Fibroblast of lung (primary cell): ENCODE data around the gene BRD7.

ENCODE experiments used
- CTCF ChIP-seq, 2 donors: IDR thresholded peaks in 1 of 2; conservative IDR thresholded peaks in 1 of 2; 1 replicate in 1 of 2; 2 replicates in 1 of 2; pipeline ENCODE4 v1.5.1; 2011 to 2012; ENCODE audit warnings: low read length in 2 of 2, control low read depth in 1 of 2, inconsistent platforms in 1 of 2, low read depth in 1 of 2, mild to moderate bottlenecking in 1 of 2
- EZH2 ChIP-seq: IDR thresholded peaks from 2 replicates; pipeline ENCODE4 v1.5.1; 2012; ENCODE audit warnings: low read length, control low read depth, mild to moderate bottlenecking; ENCODE audit errors: missing control alignments

DNA sequence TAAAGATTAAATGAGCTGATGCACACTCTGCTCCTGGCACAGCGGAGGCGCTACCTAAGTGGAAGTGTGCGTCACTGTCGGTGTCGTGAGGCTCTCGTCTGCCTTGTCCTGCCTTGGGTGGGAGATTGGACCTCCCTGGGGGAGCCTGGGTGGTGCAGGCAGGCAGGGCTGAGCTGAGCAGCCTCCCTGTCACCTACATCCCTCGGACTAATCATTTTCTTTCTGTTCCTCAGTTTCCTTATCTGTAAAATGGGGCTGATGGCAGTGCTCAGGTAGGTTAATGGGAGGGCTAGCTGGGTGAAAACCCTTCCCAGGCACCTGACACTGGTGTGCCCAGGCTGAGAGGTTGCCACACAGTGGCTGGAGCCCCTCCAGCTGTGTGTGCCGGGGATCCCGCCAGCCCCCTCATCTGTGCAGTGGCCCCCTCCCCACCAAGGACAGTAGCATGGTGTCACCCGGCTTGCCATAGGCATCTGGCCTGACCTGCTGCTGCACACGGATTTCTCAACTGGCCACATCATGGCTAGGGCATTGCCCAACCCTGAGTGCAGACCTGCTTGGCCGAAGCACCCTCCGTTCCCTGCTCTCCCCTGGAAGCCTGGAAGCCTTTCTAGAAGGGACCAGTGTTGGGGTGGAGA, 98.2 kb downstream of the BRD7 start:
- TF ChIP-seq EZH2 (no peak), CTCF (conservative IDR thresholded peaks at IDR 0.05 in 1 of 2, IDR thresholded peaks at IDR 0.05 in 1 of 2; ENCODE audit: low read depth in 1 of 2, low read length in 2 of 2) (no peak)
